Stomach (tissue), 4 donors: ENCODE results near the gene SH2D3C.

ENCODE experiments used
- CTCF ChIP-seq, 7 experiments: fragments of 450-650 bp in 4 of 7; fragments of 200-600 bp in 3 of 7; sonication (generic) in 3 of 7; IDR thresholded peaks; one replicate each; pipeline ENCODE4 v1.5.1; 2016 to 2019; ENCODE audit warnings: antibody characterized with exemption in 7 of 7, control low read depth in 2 of 7, mild to moderate bottlenecking in 1 of 7
- POLR2A ChIP-seq, 4 donors: fragments of 450-650 bp; IDR thresholded peaks; one replicate each; pipeline ENCODE4 v1.6.1; 2016; ENCODE audit warnings: antibody characterized with exemption in 4 of 4, control low read depth in 2 of 4, mild to moderate bottlenecking in 1 of 4, moderate library complexity in 1 of 4

- TF ChIP-seq CTCF (IDR thresholded peaks at IDR 0.05) (no peak), POLR2A (IDR thresholded peaks at IDR 0.05) (no peak)
Measured at GRCh38 chr9:127710204-127710783, 68.2 kb downstream of the SH2D3C start.
